T-helper 2 cell (primary cell): ENCODE data around the gene KLHL15.
"Not testable (repeated sequence)": the region's sequence is repeated elsewhere in the genome, so short reads cannot be mapped to it uniquely, and the experiment has no call there.

ENCODE experiments used
- DNase-seq, 5 experiments: peaks; one replicate each; pipeline versions ENCODE4 v3.0.0 to v3.0.0-alpha.2; 2012 to 2022

Gene KLHL15

GRCh38 chrX:24017674-24018073, 9.3 kb downstream of the KLHL15 start:
- no peak for DNase-seq

GRCh38 chrX:24014388-24015018, 12.5 kb downstream of the KLHL15 start:
- peak in 2 of 5 experiments; percentile 23 to 50 for DNase-seq

- no peak for DNase-seq
Observed at GRCh38 chrX:24012266-24012665, 14.7 kb downstream of the KLHL15 start.

DNA sequence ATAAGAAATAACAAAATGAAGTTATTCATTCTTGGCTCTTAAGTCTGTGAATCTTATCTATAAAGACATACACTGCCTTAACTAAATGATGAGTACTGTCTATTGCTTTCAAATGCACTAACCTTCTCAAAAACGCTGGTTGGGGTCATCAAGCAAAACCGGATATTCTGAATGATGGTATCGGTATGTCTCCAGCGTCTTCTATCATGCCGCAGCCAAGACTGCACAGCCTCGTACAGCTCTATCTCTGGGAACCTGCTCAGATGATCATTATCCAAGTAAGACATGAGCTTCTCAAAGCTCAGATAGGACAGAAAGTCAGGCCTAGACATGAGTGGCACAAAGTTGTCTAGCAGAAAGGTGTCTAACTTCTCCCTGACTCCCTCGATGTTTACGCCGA, 21.1 kb downstream of the KLHL15 start:
- no peak for DNase-seq

DNA sequence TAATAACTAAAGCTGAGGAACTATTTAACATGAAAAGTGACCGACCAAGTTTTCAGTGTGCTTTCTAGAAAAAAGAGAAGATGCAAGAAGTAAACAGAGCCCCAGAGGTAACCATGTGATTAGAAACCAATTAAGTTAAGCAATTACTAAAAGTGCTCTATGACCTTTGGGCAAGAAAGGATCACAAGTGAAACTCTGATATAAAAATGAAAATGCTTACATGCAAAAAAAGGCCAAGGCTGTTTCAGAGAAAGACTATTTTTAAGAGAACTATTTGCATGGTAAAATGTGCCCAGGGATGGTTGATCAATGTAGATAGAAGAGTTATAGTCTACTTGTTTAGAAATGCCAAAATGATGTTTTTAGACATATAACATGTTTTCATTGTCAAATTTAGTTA, 22.0 kb downstream of the KLHL15 start:
- DNase-seq: no peak

DNA sequence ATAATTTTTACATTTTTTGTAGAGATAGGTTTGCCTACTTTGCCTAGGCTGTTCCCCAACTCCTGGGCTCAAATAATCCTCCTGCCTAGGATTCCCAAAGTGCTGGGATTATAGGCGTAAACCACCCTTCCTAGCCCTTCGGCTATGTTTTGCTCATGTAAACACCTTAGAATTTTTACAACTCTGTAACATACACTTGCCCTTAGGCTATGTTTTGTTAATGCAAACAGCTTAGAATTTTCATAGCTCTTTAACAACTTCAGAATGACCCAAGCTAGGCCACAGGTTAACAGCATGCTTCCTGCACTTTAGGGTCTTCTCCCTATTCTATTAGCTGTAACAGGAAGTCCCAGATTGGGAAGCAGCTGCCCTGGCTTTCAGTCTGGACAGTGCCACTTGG, 24.2 kb downstream of the KLHL15 start:
- DNase-seq: no peak

DNA sequence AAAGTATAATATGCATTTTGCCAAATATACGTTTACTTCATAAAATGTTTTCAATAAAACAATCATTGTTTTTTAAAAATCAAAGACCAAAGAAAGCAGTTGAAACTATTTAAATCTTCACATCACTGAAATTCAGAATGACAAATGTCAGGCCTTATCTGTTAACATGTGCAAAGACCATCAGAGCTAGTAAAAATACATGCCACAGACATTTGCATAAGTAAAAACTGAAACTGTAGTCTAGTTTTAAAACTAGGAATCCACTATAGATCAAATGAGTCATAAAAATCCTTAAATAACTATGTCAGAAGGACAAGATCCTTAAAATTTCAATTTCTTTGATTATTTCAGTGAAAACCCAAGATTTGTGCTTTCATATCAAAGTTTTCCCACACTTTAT, 24.8 kb downstream of the KLHL15 start:
- no peak for DNase-seq

DNA sequence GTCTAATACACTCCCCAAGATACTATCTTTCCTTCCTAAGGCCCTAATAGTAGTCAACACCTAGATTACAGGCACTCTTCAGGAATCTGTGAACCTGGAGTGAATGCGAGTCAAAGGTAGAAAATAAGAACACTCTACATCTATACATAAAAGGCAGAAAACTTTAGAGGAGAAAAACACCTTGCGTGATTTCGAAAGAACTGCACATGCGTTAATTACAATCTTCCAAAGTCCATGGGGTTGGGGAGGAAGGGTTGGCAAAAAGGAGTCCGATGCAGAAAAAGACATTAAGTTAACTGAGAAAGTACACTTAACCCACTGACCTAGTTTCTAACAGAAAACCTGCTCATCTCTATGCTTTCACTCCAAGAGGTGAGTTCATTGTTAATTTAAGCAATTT, 27.3 kb downstream of the KLHL15 start:
- DNase-seq: no peak

GRCh38 chrX:23993012-23993633, 33.9 kb downstream of the KLHL15 start:
- no peak for DNase-seq

GRCh38 chrX:23992431-23992830, 34.6 kb downstream of the KLHL15 start:
- DNase-seq: no peak

DNA sequence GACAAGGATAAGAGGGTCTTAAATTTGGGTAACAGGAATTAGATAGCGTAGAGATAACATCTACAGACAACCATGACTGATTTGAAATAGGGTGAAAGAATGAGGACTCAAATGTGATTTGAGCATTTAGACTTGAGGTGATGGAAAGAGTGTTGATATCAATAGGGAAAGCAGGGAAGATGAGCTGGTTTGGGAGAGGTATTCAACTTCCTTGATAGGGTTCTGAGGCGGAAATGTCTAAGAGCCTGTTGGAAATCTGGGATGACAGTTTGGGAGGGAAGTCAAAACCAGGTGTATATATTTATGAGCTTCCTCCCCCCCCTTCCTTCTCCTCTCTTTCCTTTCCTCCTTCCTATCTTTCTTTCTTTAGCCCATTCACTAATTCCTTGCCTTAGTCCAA, 36.5 kb downstream of the KLHL15 start:
- no peak for DNase-seq

DNA sequence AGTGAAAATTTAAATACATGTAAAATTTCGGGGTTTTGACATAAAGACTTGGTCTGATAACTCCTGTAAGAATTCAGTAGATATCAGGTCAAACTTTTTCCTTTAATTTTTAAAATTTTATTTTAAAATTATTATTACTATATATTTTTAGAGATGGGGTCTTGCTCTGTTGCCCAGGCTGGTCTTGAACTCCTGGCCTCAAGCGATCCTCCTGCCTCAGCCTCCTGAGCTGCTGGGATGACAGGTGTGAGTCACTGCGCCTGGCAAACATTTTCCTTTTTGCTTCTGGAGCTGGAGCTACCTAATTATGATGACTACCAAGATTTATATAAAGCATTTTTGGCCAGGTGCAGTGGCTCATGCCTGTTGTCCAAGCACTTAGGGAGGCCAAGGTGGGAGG, 37.3 kb downstream of the KLHL15 start:
- no peak for DNase-seq

- DNase-seq: no peak
Observed at GRCh38 chrX:23982891-23983290, 44.1 kb downstream of the KLHL15 start.

- DNase-seq: no peak
Observed at GRCh38 chrX:23981711-23982110, 45.3 kb downstream of the KLHL15 start.

DNA sequence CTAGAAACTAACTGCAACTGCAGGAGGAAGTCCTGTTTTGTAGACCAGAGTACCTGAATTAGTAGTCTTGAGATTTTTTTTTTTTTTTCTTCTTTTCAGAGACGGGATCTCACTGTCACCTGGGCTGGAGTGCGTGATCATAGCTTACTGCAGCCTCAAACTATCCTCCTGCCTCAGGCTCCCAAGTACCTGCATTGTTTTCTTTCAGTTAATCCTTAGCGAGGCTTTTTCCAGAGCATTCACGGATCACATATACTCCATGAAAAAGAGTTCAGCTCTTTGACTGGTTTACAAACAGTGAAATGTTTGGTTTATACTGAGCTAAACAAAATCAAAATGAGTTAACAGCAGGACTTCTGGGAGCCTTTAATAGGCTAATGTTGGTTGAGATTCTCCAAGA, 45.8 kb downstream of the KLHL15 start:
- no peak for DNase-seq

- no peak for DNase-seq
Observed at GRCh38 chrX:23980011-23980441, 47.0 kb downstream of the KLHL15 start.

GRCh38 chrX:23978491-23978890, 48.5 kb downstream of the KLHL15 start:
- no peak for DNase-seq

- not testable (repeated sequence) for DNase-seq
Observed at GRCh38 chrX:23965630-23966029, 61.4 kb downstream of the KLHL15 start.

DNA sequence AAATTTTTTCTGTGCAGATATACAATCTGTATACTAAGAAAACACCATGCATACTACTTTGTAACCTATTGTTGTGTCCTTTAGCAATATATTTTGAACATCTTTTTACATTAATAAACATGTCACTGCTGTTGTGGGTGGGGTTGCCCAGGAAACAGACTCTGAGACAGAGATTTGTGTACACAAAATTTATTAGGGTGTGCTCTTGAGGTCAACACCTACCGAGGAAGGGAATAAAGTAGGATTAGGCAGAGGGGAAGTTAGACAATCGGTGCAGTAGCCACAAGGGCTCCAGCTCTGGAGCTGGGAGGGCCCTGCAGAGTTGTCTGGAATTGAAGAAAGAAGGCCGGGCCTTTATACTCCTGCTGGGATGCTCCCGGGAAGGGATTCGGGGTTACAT, 62.8 kb downstream of the KLHL15 start:
- DNase-seq: no peak

GRCh38 chrX:23959781-23960180, 67.2 kb downstream of the KLHL15 start:
- peak in 1 of 5 experiments; percentile 4 for DNase-seq

GRCh38 chrX:23954396-23954795, 72.6 kb downstream of the KLHL15 start:
- DNase-seq: no peak

GRCh38 chrX:23953908-23954269, 73.1 kb downstream of the KLHL15 start:
- DNase-seq: peak in 1 of 5 experiments; percentile 56

DNA sequence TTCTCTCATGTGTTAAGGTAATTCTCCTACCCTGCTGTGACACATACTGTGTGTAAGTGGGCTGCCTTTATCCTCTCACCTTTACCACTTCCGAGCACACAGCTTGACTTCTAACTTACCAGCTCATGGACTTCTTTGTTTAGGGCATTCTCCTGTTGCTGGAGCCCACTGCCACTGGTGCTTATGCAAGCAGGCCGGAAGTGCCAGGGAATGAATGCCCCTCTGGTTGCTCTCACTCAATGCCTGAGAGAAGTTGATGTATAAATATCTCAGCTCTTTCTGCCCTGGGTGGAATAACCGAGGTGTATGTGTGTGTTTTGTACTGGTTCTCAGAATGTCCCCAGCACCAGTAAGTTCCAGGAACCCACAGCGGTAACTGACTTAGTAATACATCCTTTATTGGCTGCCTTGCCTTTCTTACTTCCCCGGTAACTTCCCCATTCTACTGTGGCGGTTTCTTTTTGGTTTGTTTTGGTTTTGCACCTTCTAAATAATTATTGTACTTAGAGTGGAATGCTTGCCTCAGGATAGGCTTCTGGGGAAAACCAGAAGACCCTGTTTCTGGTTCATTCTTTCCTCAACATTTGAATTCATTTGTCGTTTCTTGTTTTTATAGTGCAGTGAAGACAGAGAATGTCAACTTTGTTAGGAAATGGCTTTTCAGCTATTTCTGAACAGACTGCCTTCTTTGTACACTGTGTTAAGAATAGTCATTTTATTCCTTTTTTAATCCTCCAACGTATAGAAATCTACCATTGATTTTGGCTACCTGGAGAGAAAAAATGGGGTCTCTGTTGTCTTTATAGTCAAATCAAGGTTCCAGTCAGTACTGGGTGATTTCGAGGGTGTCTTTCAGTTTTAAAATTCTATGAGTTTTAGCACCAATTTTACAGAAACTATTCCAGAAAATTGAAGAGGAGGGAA, 73.7 kb downstream of the KLHL15 start:
- peak in 2 of 5 experiments; percentile 50 to 80 for DNase-seq

GRCh38 chrX:23952391-23952790, 74.6 kb downstream of the KLHL15 start:
- no peak for DNase-seq
